Activated CD8-positive, alpha-beta memory T cell treated with anti-CD3 and anti-CD28 coated beads, Interleukin-2, amount 50 U/mL, for 48 hours (primary cell): ENCODE results near the gene WFS1.

Experiments
- DNase-seq: peaks from one replicate; pipeline ENCODE4 v3.0.0-alpha.2; 2020

WFS1 gene, protein sequence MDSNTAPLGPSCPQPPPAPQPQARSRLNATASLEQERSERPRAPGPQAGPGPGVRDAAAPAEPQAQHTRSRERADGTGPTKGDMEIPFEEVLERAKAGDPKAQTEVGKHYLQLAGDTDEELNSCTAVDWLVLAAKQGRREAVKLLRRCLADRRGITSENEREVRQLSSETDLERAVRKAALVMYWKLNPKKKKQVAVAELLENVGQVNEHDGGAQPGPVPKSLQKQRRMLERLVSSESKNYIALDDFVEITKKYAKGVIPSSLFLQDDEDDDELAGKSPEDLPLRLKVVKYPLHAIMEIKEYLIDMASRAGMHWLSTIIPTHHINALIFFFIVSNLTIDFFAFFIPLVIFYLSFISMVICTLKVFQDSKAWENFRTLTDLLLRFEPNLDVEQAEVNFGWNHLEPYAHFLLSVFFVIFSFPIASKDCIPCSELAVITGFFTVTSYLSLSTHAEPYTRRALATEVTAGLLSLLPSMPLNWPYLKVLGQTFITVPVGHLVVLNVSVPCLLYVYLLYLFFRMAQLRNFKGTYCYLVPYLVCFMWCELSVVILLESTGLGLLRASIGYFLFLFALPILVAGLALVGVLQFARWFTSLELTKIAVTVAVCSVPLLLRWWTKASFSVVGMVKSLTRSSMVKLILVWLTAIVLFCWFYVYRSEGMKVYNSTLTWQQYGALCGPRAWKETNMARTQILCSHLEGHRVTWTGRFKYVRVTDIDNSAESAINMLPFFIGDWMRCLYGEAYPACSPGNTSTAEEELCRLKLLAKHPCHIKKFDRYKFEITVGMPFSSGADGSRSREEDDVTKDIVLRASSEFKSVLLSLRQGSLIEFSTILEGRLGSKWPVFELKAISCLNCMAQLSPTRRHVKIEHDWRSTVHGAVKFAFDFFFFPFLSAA

DNA sequence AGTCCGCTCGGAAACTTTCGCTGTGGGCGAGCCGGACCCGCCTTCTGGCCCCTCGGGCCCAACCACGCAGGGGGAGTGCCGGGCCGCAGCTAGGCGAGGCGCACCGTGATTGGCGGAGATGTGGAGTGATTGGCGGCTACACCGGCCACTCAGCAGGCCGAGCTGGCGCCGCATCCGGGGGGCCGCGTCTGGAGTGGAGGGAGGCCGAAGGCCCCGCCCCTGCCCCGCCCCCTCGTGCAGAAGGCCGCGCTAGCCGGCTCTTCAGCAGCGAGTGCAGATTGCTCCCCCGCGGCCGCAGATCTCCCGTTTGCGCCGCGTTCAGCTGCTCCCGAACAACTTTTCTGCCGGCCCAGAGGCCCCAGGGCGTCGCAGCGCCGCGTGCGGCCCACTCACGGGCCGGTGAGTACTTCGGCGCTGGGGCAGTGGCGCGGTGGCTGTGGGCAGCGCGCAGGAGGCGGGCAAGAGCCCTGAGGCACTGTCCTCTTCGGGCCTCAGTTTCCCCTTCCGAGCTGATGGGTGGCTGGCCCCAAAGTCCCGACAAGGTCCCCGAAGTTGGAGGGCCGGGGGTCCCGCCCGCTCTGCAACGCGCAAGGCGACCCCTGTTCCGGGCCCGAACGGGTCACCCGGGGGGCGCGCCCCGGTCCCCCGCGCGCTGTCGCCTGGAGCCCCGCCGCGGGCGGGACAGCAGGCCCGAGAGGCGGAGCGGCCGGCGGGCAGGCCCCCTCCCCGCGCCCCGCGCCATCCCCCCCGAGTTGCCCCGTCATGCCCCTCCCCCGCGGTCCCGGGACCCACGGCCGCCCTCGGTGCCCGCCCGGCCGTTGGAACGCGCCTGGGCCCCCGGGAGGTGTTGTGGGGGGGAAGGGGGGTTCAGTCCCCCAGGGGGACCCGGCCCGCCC is at the start of gene WFS1:
Gene WFS1 (plus strand): TSS at position 235 of the 896 bp plus-strand sequence. CDS start 7,606 bp downstream, outside the sequence.
- DNase-seq, result peak; percentile 99

DNA sequence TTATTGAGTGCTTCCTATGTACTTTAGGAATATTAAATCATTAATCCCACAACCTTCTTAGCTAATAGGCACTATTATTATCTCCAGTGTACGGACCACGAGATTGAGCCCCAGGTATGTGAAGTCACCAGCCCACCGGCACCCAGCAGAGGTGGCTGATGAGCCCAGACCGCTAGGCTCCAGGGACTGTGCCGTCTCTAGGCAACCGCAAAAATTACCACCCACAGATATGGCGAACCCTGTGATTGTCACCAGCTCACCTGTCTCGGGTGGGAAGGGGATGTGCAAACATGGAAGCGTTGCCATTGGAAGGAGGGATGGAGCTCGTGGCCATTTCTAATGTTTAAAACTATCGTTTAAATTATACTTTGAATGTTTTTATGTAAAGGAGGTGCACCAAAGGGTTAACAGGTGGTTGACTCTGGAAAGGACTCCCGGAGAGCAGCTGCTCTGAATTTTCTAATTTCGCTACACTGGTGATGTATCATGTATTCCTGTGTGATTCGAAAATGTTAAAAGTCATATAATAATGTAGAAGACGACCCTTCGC is 48.3 kb upstream of the WFS1 start:
- DNase-seq, result no peak

DNA sequence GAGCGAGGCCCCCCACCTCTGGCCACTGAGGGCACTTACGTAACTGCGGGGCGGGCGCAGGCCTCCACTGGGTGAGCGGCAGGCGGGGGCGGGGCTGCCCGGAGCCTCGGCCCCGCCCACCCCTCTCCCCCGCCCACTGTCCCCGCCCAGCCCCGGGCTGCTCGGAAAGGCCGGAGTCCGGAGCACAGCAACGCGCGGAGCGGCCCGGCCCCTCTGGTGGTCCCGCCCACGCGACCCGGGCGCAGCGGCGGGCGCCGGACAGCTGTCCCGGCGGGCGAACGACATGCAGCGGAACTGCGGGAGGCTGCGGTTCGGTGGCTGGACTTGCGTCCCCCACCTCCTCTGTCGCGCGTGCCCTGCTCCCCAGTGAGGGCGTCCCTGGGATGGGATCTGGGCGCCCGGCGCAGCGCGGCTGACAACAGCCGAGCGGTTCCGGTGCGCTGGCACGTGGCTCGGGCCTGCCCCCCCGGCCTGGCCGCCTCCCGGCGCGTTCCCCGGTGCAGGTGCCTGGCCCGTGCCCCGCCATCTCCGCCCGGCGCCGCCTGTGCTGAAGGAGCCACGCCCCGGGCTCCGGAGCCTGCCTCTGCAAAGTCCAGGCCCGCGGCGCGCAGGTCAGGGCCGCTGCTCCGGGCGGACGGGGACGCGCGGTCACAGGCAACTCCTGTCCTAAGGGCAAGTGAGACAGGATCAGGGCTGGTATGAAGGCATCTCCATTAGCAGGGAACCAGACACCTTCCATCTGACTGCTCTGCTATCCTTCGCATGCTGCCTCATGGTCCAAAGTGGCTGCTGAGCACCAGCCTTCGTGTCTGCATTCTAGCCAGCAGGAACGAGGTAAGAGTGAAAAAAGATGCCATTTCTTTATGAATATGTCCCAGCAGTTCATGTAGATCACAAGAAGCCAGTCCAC is 47.5 kb upstream of the WFS1 start:
- peak; percentile 62 for DNase-seq

DNA sequence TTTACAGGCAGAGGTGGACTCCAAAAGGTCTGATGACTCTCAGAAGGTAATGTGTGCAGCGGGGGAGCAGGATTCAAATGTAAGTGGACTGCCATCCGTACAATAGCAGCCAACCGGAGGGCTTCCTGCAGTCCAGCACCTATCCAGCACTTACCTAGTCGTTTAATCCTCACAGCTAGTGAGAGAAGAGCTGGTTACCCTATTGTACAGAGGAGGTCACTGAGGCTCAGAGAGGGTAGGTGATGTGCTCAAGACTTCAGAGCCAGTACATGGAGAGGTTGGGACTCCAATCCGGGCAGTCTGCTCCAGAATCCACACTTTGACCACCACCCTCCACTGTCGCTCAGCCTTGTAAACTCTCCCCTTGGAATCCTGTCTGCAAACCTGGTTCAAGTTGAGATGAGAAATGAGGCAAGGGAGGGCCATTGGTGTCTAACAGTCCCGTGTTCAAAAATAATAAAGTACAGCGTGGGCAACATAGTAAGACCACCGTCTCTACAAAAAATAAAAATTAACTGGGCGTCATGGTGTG is 46.8 kb upstream of the WFS1 start:
- DNase-seq, result no peak

DNA sequence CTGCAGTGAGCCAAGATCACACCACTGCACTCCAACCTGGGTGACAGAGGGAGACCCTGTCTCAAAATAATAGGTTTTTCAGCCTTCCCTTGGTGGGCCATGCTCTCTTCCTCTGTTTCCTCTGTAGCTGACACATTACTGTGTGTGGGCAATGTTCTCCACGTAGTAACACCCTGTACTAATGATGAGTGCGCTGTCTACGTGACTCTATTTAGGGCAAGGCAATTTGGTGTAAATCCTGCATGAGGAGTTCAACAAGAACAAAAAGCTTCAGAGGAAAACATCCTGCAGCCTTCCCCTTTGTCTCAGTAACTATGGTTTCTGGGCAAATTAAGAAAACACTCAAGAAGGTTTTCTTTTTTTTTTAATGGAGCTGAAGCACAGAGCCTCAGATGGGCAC is 44.9 kb upstream of the WFS1 start:
- no peak for DNase-seq

DNA sequence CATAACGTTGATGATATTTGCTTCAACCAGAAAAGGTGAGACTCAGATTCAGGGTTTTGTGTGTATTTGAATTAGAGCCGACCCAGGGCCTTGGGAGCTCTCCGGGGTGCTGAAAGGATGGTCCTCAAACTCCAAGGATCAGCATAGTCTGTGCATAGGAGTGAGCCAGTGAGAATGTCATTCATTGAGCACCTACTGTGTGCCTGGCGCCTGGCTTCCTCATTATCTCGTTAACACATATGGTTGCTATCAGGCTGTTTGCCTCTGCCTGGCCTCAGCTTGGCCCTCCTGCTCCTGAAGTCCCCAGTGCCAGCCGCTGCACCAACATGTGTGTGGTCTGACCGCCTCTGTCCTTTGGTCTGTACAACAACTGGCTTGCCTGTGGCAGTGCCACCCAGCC is 44.2 kb upstream of the WFS1 start:
- DNase-seq, result no peak

DNA sequence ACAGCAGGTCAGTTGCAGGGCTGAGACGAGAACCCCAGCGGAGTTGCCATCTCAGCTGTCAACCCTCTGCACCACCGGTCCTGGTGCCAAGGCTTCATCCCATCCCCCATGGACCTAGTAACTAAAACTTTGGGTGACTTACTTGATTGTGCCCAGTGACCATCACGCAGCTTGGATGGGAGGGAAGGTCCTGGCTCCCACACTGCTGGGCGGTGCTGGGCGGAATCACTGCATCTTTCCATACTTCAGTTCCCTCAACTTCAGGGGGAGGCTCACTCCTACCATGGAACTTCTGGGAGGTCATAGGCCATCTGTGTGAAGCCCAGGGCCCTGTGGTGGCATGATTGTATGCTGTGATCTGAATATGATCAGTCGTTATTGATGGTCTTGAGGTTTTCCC is 43.1 kb upstream of the WFS1 start:
- DNase-seq, result no peak

DNA sequence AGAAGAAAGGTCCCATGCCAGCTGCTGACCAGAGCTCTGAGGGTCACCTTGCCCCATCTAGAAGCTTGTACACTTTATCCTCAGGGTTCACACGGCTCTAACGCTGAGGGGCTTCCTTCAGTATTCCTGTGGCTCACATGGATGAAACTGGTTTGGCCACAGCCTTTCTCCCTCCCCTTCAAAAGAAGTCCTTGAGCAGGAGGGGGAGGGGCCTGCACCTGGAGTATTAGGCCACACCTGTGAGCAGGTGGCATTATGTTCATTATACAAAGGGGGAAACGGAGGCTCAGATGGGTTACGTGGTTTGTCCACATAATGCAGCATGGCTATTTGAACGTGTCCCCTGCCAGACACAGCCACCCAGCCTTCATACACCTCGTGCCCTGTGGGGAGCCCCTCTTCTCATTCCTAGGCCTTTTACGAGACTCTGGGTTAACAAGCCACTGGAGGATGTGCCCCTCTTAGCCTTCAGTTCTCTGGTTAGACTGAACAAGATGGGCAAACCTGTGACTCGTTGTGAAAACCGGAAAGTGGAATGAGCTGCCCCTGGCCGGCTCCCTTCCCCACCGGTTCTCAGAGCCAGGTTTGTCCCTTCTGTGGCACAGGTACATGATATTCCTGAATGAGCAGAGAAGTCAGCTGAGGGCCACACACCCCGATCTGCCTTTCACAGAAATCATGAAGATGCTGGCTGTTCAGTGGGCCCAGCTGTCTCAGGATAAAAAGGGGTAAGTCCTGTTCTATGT is 42.1 kb upstream of the WFS1 start:
- DNase-seq, result no peak

DNA sequence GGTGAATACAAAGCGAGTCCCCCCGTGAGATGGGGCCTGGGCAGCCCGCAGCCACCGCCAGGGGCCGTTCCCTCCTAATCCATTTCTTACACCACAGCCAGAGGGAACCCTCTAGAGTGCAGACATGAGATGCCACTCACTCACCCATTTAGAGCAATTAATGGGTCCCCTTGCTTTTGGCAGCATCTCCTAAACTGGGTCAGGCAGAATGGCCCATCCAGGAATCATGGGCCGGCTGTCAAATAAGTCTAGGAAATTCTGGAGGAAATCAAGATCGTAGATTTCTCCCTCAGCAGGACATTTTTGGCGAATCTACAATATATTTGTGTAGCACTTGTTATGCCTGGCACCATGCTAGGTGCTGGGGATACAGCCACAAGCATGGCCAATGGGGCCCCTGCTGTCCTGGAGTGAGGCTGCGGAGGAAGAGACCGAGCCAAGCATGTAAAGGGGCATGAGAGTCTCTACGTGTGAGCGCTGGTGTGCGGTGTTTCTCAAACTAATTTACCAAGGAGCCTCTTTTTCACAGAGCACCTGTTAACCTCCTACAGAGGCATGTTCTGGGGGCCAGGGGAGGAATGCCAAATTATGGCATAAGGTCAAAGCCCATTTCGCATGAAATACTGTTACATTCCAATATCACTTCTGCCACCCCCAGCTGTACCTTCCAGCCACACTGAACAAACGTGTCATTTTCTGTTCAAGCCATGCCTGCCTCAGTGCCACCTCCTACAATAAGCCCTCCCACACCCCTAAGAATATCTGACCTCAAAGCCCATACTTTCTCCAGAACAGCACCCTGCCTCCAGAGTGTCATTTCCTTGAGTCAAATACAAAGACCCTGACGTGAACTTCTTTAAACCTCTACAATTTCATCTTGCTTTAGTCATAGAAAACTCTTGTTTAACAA is 41.2 kb upstream of the WFS1 start:
- DNase-seq, result no peak

DNA sequence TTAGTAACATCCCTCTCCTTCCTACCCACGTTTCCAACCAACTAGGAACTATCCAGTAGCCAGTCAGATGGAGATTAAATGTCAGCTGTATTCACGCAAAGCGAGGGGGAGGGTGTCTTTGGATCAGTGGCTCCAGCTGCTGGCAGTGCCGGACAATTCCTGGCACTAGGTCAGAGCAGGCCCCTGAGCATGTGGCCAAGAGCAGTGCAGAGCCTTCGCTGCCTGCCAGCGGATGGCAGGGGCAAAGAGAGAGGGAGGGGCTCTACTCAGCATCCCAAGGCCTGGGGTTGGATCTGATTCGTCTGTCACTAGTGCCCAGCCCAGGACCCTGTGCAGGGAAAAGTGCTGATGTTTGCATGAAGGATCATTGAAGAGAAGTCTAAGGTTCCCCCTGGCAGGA is 40.6 kb upstream of the WFS1 start:
- DNase-seq, result no peak

DNA sequence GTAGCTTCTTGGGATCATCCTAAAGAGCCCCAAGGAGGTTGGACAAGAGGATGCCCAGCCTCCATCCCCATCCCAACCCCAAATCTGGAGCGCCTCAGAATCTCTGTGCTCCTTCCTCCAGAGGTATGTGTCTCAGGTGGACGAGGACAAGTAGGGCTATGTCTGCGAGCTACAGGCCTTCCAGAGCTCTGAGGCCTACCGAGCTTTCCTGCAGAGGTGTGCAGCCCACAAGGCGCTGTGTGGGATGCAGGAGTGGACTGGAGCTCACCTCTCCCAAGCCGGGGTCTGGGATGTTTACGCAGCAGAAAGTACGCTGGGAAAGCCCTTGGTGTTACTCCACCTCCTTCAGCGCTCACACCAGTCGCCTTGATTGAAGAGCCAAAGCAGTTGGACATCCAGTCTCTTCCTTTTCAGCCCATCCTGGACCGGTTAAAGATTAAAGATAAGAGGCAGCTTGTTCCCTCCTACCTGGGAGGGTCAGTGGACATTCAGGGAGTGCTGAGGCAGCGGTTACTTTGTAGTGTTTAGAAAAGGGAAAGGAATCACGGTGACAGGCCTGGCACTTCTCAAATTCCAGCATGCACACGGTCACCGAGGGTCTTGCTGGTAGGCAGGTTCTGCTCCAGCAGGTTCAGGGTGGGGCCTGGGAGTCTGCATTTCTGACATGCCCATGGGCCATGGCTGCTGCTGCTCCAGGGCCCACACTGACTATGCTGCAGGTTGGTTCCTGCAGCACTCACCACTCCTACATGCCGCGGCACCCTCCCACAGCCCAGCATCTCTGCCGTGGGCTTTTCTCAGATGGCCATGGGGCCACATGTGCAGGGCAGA is 39.8 kb upstream of the WFS1 start:
- DNase-seq, result no peak

DNA sequence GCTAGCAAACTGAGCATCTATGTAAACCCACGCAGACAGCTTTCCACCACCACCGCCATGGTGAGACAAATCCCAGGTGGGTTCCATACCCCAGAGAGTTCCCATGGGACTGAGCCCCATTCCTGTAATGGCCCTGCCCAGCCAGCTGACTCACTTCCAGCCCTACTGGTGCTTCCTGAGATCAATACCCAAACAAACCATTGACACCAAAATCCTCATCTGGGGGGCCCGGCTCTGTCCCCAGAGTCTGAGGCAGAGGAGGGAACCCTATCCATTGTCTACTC is 39.2 kb upstream of the WFS1 start:
- DNase-seq, result no peak

DNA sequence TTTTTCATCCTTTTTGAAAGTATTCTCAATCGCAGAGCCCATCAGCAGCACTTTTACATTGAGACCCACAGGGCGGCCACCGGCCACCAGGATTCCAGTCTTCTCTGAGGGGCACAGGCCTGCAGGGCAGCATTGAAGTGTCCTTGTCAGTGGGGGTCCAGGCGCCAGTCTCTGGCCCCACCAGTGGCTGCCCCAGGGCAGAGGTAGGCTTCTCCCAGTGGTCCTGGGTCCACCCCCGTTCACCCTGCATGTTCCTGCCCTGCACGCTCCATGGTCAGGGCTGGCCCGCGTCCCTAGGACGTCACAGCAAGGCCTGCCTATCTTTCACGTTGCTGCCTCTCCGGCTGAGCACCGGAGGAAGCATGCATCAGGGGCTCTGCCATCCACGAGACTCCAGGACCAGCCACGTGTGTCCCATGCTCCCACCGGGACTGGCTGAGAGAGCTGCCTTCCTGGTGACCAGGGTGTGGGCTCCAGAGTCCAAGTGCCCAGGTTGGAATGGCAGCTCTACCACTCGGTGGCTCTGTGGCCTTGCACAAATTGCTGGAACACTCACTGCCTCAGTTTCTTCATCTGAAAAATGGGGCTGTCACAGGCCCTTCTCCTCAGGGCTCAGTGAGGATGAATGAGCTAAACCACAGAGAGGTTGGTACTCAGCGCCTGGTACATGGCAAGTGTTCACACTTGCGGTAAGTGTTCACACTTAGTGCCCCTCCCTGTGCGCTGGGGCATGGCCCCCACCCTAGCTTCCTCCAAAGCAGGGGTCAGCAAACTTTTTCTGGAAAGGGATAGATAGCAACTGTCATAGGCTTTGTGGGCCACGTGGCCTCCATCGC is 38.6 kb upstream of the WFS1 start:
- DNase-seq, result no peak

DNA sequence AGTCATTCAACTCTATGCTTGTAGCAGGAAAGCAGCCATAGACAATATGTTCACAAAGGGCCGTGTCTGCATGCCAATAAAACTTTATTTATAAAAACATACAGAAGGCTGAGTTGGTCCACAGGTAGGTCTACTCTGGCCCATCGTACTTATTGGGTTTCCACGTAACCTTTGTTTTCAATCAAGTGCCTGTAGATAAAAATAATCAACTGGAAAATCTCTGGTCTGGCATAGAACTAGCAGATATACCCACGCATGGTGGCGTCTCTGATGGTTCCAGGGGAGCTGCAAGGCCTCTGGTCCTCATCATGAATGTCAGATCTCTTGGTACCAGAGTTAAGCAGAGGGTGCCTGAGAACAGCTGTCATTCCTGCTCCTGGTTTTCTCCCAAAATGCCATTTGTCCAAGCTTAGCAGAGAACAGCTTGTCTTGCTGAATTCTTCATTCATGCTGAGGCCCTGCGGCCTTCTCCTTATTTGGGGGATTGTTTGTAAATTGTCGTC is 37.9 kb upstream of the WFS1 start:
- DNase-seq, result no peak

DNA sequence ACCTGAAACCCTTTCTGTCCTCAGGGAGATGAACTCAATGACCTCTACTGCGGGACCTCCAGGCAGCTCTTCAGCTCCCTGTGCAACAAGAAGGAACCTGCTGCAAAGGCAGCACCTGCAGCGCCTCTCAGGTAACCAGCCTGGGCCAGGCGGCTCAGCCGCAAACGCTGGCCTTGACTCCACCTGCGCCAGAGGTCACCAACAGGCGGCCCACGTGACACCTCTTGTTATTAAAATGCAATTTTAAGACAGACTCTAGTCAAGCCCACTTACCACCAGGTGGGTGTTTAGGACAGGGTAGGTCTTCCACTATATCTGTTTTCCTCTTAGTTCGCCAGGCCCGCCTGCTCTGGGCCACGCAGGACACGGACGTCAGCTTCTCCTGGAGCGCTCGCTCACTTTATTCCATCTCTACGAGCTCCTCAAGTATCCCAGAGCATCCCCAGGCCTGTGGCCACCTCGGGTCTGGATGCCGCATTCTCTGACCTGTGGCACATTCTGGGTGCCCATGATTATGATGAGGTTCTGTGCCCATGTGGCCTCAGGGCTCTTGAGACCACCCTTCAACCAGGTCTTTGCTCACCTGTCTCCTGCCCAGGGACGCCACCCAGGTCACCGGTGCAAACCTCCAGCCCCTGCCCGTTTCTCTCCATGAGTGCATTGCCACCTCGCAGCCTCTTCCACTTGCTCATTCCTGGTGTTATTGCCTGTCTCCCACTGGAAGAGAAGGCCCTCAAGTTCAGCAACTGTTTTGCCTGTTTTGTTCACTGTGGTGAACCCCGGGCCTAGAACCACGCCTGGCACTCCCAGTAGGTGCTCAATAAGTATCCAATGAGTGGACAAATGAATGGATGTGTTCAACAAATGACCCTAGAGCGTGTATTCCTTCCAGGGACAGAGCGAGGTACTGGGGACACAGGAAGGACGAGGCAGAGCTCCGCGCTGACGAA is 36.5 kb upstream of the WFS1 start:
- DNase-seq, result no peak

DNA sequence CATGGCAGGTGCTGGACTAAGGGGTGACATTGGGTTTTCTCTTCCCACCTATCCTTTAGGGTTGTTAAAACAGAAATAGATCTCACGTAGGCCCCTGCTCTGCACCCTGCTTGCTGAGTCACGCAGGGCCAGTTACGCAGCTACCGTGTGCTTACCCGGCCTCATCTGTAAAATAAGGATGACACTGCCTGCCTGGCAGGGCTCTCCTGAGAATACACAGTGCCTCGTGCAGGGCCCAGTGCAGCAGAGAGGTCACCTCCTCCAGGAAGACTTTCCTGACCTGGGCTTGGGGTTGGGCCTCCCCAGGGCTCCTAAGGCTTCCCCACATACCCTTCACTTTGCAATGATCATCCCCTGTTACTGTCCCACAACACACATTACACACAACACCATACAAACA is 35.7 kb upstream of the WFS1 start:
- no peak for DNase-seq
